ENCODE measurements around the gene SLMAP.

Gene SLMAP

DNA sequence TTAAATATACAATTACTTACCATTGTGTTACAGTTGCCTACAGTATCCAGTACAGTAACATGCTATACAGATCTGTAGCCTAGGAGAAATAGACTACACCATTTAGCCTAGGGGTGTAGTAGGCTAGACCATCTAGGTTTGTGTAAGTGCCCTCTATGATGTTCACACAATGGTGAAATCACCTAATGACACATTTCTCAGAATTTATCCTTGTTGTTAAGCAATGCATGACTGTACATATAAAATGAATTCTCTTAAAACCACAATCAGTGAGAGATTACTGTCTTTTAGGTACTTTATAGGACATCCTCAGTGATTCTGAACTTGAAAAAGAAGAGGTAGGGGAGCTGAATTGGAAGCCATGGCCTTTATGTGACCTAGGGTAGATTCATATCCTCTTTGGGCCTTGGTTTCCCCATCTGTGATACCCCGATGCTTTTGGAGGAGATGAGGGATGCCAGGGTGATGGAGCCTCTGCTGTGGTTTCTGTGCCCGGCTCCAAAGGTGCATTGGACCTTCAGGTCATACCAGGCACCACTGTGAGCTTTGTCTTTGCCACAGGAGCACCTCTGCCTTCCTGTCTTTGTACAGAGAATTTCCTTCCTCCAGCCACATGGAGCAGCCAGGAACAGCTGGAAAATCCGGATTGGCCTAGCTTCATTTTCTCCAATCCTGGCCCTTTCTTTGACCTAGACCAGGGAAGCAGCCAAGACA lies 200.2 kb downstream of the SLMAP start:
- DNase-seq (ENCODE audit: extremely low spot score, insufficient read length, low read depth) = no peak
- no peak for FAIRE-seq

DNA sequence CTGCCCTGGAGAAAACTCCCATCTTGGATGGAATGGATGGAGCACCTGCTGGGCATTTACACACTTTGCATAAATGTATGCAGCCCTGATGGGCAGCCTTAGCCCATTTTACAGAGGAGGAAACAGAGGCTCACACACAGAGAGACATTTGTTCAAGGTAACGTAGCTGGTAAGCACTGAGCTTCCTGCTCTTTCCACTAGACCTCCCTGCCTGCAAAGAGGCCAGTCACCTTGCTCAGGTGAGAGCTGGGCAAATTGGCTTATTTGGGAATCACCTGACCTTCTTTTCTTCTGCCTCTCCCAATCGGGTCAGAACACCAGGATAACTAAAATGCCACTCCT lies 200.7 kb downstream of the SLMAP start:
- FAIRE-seq = no peak

DNA sequence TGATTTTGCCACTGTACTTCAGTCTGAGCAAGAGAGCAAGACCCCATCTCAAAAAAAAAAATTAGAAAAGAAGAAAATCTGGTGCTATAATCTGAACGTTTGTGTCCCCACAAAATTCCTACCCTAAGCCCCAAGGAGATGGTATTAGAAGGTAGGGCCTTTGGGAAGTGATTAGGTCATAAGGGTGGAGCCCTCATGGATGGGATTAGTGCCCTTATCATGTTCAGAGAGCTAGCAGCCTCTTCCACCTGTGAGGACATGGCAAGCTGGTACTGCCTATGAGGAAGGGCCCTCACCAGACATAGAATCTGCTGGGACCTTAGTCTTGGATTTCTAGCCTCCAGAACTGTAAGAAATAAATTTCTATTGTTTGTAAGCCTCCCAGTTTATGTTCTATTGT lies 201.7 kb downstream of the SLMAP start:
- DNase-seq (ENCODE audit: extremely low spot score, insufficient read length, low read depth) (no peak), FAIRE-seq (no peak)

More for the DNA sequence above, 200.7 kb downstream of the SLMAP start:
- DNase-seq (ENCODE audit: extremely low spot score, insufficient read length, low read depth) = no peak

- DNase-seq (ENCODE audit: extremely low spot score, insufficient read length, low read depth) (no peak), FAIRE-seq (no peak)
Observed at GRCh38 chr3:57958642-57959422, 202.7 kb downstream of the SLMAP start.

- DNase-seq (ENCODE audit: extremely low spot score, insufficient read length, low read depth) (no peak), FAIRE-seq (no peak)
Observed at GRCh38 chr3:57959423-57960173, 203.5 kb downstream of the SLMAP start.

- no peak for FAIRE-seq
- no peak for DNase-seq (ENCODE audit: extremely low spot score, insufficient read length, low read depth)
Observed at GRCh38 chr3:57960174-57960505, 204.0 kb downstream of the SLMAP start.

- no peak for FAIRE-seq
- no peak for DNase-seq (ENCODE audit: extremely low spot score, insufficient read length, low read depth)
Observed at GRCh38 chr3:57961177-57961827, 205.2 kb downstream of the SLMAP start.

GRCh38 chr3:57961828-57962447 lies 205.8 kb downstream of the SLMAP start:
- DNase-seq (ENCODE audit: extremely low spot score, insufficient read length, low read depth) = no peak
- no peak for FAIRE-seq

GRCh38 chr3:57962448-57962834 lies 206.3 kb downstream of the SLMAP start:
- DNase-seq (ENCODE audit: extremely low spot score, insufficient read length, low read depth) (no peak), FAIRE-seq (no peak)

DNA sequence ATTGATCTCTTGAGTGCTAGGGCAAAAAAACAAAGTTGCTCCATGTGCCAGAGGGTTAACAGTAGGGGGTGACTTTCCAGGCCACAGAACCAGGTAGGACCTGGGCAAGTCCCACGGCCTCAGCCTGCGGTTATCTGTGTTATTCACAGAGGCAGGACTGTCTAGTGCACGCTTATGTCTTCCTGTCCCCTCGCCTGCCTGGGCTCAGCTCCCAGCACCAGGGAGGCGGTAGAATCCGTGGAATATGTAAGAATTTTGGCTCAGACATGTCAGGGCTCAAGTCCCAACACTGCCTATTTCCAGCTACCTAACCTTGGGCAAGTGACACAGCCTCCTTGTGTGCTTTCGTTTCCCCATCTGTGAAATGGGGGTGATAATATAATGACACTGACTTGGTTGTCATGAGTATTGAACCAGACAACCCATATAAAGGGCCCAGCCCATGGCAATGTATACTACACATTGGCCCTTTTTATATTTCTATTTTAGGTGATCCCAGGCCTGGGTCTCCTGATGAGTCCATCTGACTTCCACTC lies 207.8 kb downstream of the SLMAP start:
- FAIRE-seq = no peak

DNA sequence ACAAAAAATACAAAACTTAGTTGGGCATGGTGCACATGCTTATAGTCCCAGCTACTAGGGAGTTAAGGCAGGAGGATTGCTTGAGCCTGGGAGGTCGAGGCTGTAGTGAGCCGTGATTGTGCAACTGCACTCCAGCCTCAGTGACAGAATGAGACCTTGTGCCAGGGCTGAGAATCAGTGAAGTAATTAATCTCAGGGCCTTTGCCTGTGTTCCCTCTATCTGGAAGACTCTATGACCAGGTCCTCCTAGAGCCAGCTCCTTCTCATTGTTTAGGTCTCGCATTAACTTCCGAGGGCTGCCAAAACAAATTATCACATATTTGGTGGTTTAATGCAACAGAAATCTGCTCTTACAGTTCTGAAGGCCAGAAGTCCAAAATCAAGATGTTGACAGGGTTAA lies 210.7 kb downstream of the SLMAP start:
- no peak for FAIRE-seq
- no peak for DNase-seq (ENCODE audit: extremely low spot score, insufficient read length, low read depth)

More for the DNA sequence above, 207.8 kb downstream of the SLMAP start:
- no peak for DNase-seq (ENCODE audit: extremely low spot score, insufficient read length, low read depth)

GRCh38 chr3:57967590-57967989 lies 211.5 kb downstream of the SLMAP start:
- DNase-seq (ENCODE audit: extremely low spot score, insufficient read length, low read depth) (no peak), FAIRE-seq (no peak)

DNA sequence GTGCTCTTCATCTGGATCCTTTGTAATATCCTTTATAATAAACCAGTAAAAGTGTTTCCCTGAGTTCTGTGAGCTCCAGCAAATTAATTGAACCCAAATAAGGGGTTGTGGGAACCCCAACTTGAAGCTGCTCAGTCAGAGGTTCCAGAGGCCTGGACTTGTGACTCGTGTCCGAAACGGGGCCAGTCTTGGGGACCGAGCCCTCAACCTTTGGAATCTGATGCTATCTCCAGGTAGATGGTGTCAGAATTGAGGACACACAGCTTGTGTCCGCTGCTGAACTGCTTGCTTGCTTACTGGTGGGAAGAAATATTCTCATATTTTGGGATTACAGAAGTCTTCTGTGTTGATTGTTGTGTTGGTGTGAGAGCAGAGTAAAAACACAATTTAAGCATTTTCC lies 212.4 kb downstream of the SLMAP start:
- DNase-seq (ENCODE audit: extremely low spot score, insufficient read length, low read depth) = no peak
- no peak for FAIRE-seq

GRCh38 chr3:57971975-57972374 lies 215.9 kb downstream of the SLMAP start:
- FAIRE-seq = no peak
- no peak for DNase-seq (ENCODE audit: extremely low spot score, insufficient read length, low read depth)

DNA sequence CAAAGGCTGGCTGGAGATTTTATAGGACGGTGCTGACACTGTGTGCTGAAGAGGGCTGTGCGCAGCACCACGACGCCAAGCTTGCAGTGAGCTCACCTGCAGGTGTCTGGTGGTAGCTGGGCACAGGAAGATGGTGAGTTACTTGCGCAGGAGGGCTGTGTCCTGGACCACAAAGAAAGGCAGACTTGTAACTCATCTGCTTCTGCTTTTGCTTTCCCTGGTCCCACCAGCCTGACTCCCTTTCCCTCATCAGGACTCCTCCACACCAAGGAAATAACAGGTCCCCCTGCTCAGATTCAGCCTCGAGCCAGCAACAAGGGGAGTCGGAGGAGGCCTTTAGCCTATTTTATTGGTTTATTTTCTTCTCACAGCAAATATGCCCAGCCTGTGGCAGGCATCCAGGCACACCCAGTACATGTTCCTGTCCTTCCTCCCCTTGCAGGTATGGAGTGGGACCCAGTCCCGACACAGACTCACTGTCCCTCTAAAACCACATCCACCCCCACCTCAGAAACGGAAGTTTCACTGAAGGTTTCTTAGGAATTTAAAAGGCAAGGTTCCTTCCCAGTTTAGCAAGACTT lies 216.5 kb downstream of the SLMAP start:
- DNase-seq (ENCODE audit: extremely low spot score, insufficient read length, low read depth) (no peak), FAIRE-seq (no peak)

GRCh38 chr3:57973715-57974477 lies 217.8 kb downstream of the SLMAP start:
- DNase-seq (ENCODE audit: extremely low spot score, insufficient read length, low read depth) (no peak), FAIRE-seq (no peak)

DNA sequence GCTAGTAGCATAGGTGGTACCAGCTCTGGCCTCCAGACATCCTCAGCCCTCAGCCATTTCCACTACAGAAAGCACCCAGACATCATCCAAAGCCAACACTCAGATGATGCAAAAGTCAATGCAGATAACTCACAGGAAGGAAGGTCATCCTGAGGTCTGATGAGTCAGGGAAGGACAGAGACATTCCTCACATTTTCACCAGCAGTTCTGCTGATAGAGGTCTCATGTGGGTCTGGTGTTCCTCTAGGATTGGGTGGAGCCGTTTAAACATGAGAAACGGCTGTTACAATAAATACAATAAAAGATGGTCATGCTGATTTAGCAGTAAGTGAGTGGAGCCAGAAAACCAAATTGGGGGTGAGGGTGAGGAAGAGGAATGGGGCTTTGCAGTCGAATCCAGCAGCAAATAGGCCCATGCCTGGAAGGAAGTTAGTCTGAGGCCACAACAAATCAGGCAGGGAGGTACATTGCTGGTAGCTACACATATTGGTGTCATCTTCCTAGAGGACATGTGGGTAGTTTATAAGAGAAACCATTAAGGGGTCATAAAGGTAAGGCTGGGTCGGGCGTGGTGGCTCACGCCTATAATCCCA lies 218.8 kb downstream of the SLMAP start:
- FAIRE-seq (no peak), DNase-seq (ENCODE audit: extremely low spot score, insufficient read length, low read depth) (no peak)

GRCh38 chr3:57977818-57978235 lies 221.7 kb downstream of the SLMAP start:
- DNase-seq (ENCODE audit: extremely low spot score, insufficient read length, low read depth) (no peak), FAIRE-seq (no peak)

Data from GM18507 (cell line).